HCT116 (cell line): ENCODE data around the gene GNAS. TPM values are rescaled to one million over a fixed set of nuclear protein-coding genes. Genes with fewer than 3 reads are reported as not detected.

Experiments
- ATAC-seq: fragments of 200-7000 bp; cut with Tn5 transposase; 2 replicates; pipeline ENCODE4 v1.9.1; 2020; ENCODE audit warnings: mild to moderate bottlenecking, moderate library complexity
- BruUV-seq: library from RNA; stranded (reverse); fragments of 400-500 nt; replicated peaks from 2 replicates; lab custom pipeline; 2021; lab: Mats Ljungman, UMichigan
- CTCF ChIA-PET: fragments of 300-600 bp; sonication (Branson Sonifier 250); formaldehyde crosslinking; loops from one replicate; lab custom pipeline; 2021; ENCODE audit warnings: antibody characterized with exemption; lab: Charles Lee
- POLR2A ChIA-PET: fragments of 300-600, 350-600 bp; sonication (Branson Sonifier 250); formaldehyde crosslinking; loops from one replicate; lab custom pipeline; 2021; ENCODE audit warnings: antibody characterized with exemption; lab: Charles Lee
- RAD21 ChIA-PET, 2 experiments: fragments of 300-600 bp; sonication (Branson Sonifier 250); formaldehyde crosslinking; loops; one replicate each; lab custom pipeline; 2023; ENCODE audit warnings: low total read pairs in 2 of 2; ENCODE audit not compliant: uncharacterized antibody in 2 of 2, unreplicated experiment in 2 of 2, low non-redundant PET in 1 of 2; lab: Charles Lee
- DNase-seq: peaks from one replicate; pipeline ENCODE4 v3.0.0-alpha.2; 2010; ENCODE audit warnings: low read depth, low spot score
- H2AFZ ChIP-seq: fragments of 200-600 bp; shearing (Covaris generic), sonication (generic); 2 replicates; pipeline ENCODE4 v1.6.1; 2017; ENCODE audit warnings: low read depth, mixed run types, mixed read lengths, antibody characterized with exemption, low read length; ENCODE audit not compliant: poor library complexity, severe bottlenecking
- H3K27ac ChIP-seq: 2 replicates; pipeline ENCODE4 v1.5.1; 2012; ENCODE audit warnings: low read depth, low read length
- H3K27me3 ChIP-seq: fragments of 200-600 bp; sonication (generic); 2 replicates; pipeline ENCODE4 v1.6.1; 2016; ENCODE audit warnings: mixed run types, low read length, mixed read lengths; ENCODE audit not compliant: insufficient read depth
- H3K36me3 ChIP-seq, 2 experiments: fragments of 200-500 bp in 1 of 2; fragments of 200-600 bp in 1 of 2; sonication (Bioruptor generic) in 1 of 2; sonication (generic) in 1 of 2; 2 replicates each; pipeline versions ENCODE4 v1.5.1 to v1.6.1; 2014 to 2016; ENCODE audit warnings: low read length in 2 of 2, inconsistent platforms in 1 of 2, mixed read lengths in 1 of 2, mixed run types in 1 of 2; ENCODE audit not compliant: insufficient read depth in 2 of 2, control insufficient read depth in 1 of 2
- H3K4me1 ChIP-seq, 2 experiments: fragments of 200-600 bp in 1 of 2; sonication (generic) in 1 of 2; 2 replicates each; pipeline versions ENCODE4 v1.5.1 to v1.6.1; 2012 to 2017; ENCODE audit warnings: low read length in 2 of 2, inconsistent platforms in 1 of 2, mild to moderate bottlenecking in 1 of 2, mixed read lengths in 1 of 2, mixed run types in 1 of 2, moderate library complexity in 1 of 2; ENCODE audit not compliant: insufficient read depth in 2 of 2, control insufficient read depth in 1 of 2
- H3K4me2 ChIP-seq: fragments of 200-600 bp; sonication (generic); 2 replicates; pipeline ENCODE4 v1.6.1; 2017; ENCODE audit warnings: mixed run types, low read length, mixed read lengths
- H3K4me3 ChIP-seq, 2 experiments: fragments of 200-600 bp in 1 of 2; sonication (generic) in 1 of 2; replicated peaks in 1 of 2; 2 replicates each; pipeline ENCODE4 v1.5.1; 2011 to 2016; ENCODE audit warnings: low read length in 2 of 2, control low read depth in 1 of 2, low read depth in 1 of 2, mild to moderate bottlenecking in 1 of 2, mixed read lengths in 1 of 2, mixed run types in 1 of 2
- H3K79me2 ChIP-seq: fragments of 200-600 bp; sonication (generic); 2 replicates; pipeline ENCODE4 v1.6.1; 2017; ENCODE audit warnings: mild to moderate bottlenecking, mixed run types, low read length, moderate library complexity, mixed read lengths; ENCODE audit not compliant: insufficient read depth
- H3K9ac ChIP-seq: fragments of 200-600 bp; sonication (generic); 2 replicates; pipeline ENCODE4 v1.6.1; 2016; ENCODE audit warnings: low read length, mixed read lengths
- H3K9me2 ChIP-seq: fragments of 200-600 bp; sonication (generic), shearing (Covaris generic); 2 replicates; pipeline ENCODE4 v1.6.1; 2017; ENCODE audit warnings: mixed run types, mild to moderate bottlenecking, moderate library complexity; ENCODE audit not compliant: insufficient read depth
- H3K9me3 ChIP-seq, 2 experiments: fragments of 200-500 bp in 1 of 2; fragments of 200-600 bp in 1 of 2; sonication (Bioruptor generic) in 1 of 2; sonication (generic) in 1 of 2; 2 replicates each; pipeline ENCODE4 v1.6.1; 2014 to 2017; ENCODE audit warnings: low read length in 2 of 2, mixed read lengths in 2 of 2, inconsistent platforms in 1 of 2, low read depth in 1 of 2, mild to moderate bottlenecking in 1 of 2, mixed run types in 1 of 2, moderate library complexity in 1 of 2; ENCODE audit not compliant: control insufficient read depth in 1 of 2, insufficient read depth in 1 of 2
- H4K20me1 ChIP-seq: fragments of 200-600 bp; sonication (generic), shearing (Covaris generic); 2 replicates; pipeline ENCODE4 v1.6.1; 2017; ENCODE audit warnings: mixed run types, mild to moderate bottlenecking, moderate library complexity; ENCODE audit not compliant: insufficient read depth
- CBX3 ChIP-seq: IDR thresholded peaks from 2 replicates; pipeline ENCODE4 v1.6.1; 2012; ENCODE audit warnings: low read depth
- EGR1 ChIP-seq: IDR thresholded peaks from 2 replicates; pipeline ENCODE4 v1.6.1; 2012; ENCODE audit warnings: low read depth
- ELF1 ChIP-seq: IDR thresholded peaks from 2 replicates; pipeline ENCODE4 v1.6.1; 2012; ENCODE audit warnings: low read depth, borderline replicate concordance
- EZH2 ChIP-seq: fragments of 200-600 bp; sonication (generic); IDR thresholded peaks from 2 replicates; pipeline ENCODE4 v1.6.1; 2017; ENCODE audit warnings: antibody characterized with exemption, mixed run types
- EZH2phosphoT487 ChIP-seq: fragments of 200-600 bp; IDR thresholded peaks from 2 replicates; pipeline ENCODE4 v1.6.1; 2018; ENCODE audit warnings: antibody characterized with exemption, borderline replicate concordance
- POLR2A ChIP-seq: IDR thresholded peaks from 2 replicates; pipeline ENCODE4 v1.7.0; 2011; ENCODE audit warnings: borderline replicate concordance; ENCODE audit not compliant: insufficient read depth, insufficient read length; ENCODE audit errors: extremely low read depth
- REST ChIP-seq: IDR thresholded peaks from 2 replicates; pipeline ENCODE4 v1.6.1; 2012; ENCODE audit warnings: low read depth
- SP1 ChIP-seq: IDR thresholded peaks from 2 replicates; pipeline ENCODE4 v1.6.1; 2012; ENCODE audit warnings: low read depth
- YY1 ChIP-seq: IDR thresholded peaks from 2 replicates; pipeline ENCODE4 v1.6.1; 2011; ENCODE audit warnings: low read length, low read depth, moderate library complexity, mild to moderate bottlenecking; ENCODE audit not compliant: insufficient replicate concordance; ENCODE audit errors: extremely low read depth
- ZFX ChIP-seq: fragments of 450-650 bp; IDR thresholded peaks from 2 replicates; pipeline ENCODE4 v1.6.1; 2017
- intact Hi-C: fragments of 100-400 bp; cut with micrococcal nuclease; formaldehyde crosslinking; loops from 2 replicates; pipeline ENCODE4 v1.10.0; 2022
- total RNA-seq: library from RNA; stranded (reverse); gene quantifications from one replicate; pipeline ENCODE4 v1.2.1, GENCODE V29; 2021; ENCODE audit not compliant: unreplicated experiment

GNAS gene
- total RNA-seq, 1 experiment from 2014 or later = 699 TPM

- TF ChIP-seq REST (no peak), EGR1 (no peak), EZH2 (no peak), EZH2phosphoT487 (no peak), CBX3 (no peak), ZFX (no peak), ELF1 (no peak), POLR2A (no peak), YY1 (no peak)
Measured at GRCh38 chr20:58841539-58842264, 10.8 kb upstream of the GNAS start (continued).

GRCh38 chr20:58842276-58842675 lies 10.2 kb upstream of the GNAS start:
- DNase-seq (no peak), ATAC-seq (no peak)
- Histone ChIP-seq H3K9me3 (no peaks in the 10 kb centered on the region), H3K9ac (no peak overlapping the region), H3K36me3 (no peaks in the 10 kb centered on the region), H3K4me1 (no peaks in the 10 kb centered on the region), H3K4me2 (no peak overlapping the region), H3K4me3 (no peak overlapping the region), H3K27me3 (peaks cover 17% of the 10 kb centered on the region; the same call in 1 of the 2 replicates), H3K27ac (no peak overlapping the region), H2AFZ (no peak overlapping the region), H4K20me1 (no peaks in the 10 kb centered on the region), H3K79me2 (no peaks in the 10 kb centered on the region), H3K9me2 (no peaks in the 10 kb centered on the region)
- no TSS peak for BruUV-seq
- intact Hi-C loops = no loop called here
- POLR2A ChIA-PET = no interaction called here
- RAD21 ChIA-PET = no interaction called here
- no peak for TF ChIP-seq EGR1
- TF ChIP-seq ELF1 = no peak
- TF ChIP-seq CBX3 = no peak
- TF ChIP-seq EZH2 = no peak
- TF ChIP-seq SP1 = no peak
- CTCF ChIA-PET = interaction anchor here (1.9 kb wide), 1 partner anchor 361 kb away, joined by 6 read pairs; no protein-coding TSS in a partner anchor
